Adipose tissue (tissue), 3 donors: ENCODE measurements around the gene MLPH. TPM values are rescaled to one million over a fixed set of nuclear protein-coding genes. Genes with fewer than 3 reads are reported as not detected.

Source experiments
- H3K27ac ChIP-seq: one replicate; pipeline ENCODE4 v1.5.1; 2013; ENCODE audit warnings: low read depth, low read length
- WGBS, 3 donors: extraction: QIAGEN DNeasy Blood & Tissue Kit; methylation state at CpG; one replicate each; pipeline ENCODE4 v1.1.7; 2013; 5-methylcytosine and 5-hydroxymethylcytosine counted together
- polyA plus RNA-seq, 3 donors: library from polyadenylated mRNA; stranded (reverse); fragments of 200-250 nt; gene quantifications; one replicate each; pipeline ENCODE4 v1.2.3, GENCODE V29; 2013
- donor health status: healthy with polysubstance abuse.
- donor health status: Bipolar disorder and iron deficiency.
- donor health status: healthy.

MLPH gene
- polyA plus RNA-seq, 3 donors: 9.5 to 15.0 (median 14.4) TPM

GRCh38 chr2:237490009-237490711 is 3.1 kb downstream of the MLPH start:
- H3K27ac ChIP-seq: no peak overlapping the region
- WGBS, 3 donors: 54 to 64% (median 60%) methylated on average over 8 of the region's 8 CpGs

DNA sequence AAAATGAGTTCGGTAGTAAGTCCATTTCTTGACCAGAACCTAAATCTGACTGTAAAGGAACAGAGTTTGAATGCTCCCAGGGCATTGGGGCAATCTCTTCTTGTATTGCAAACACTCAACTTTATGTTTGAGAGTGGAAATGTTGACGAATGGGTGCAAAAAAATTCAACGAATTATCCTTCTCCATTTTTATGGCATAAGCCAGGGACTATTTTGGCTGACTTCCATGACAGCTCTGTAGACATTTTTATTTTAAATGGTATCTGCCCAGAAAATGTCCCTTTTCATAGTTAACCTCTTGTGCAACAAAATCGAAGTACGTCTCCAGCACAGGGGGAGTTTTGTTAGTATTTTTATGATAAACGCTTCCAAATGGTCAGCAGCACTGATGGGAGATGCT is 3.7 kb downstream of the MLPH start:
- H3K27ac ChIP-seq: no peak overlapping the region

GRCh38 chr2:237491515-237492118 is 4.6 kb downstream of the MLPH start:
- no peak overlapping the region for H3K27ac ChIP-seq
- WGBS, 3 donors: 86 to 90% (median 89%) methylated on average over 8 of the region's 8 CpGs

More for the DNA sequence above, 3.7 kb downstream of the MLPH start:
- 67 to 83% (median 68%) methylated on average over 6 of the region's 6 CpGs for WGBS, 3 donors

GRCh38 chr2:237492137-237492890 is 5.3 kb downstream of the MLPH start:
- 74 to 90% (median 88%) methylated on average over 6 of the region's 6 CpGs for WGBS, 3 donors
- H3K27ac ChIP-seq: no peak overlapping the region

GRCh38 chr2:237494066-237494465 is 7.0 kb downstream of the MLPH start:
- 70 to 73% (median 71%) methylated on average over 5 of the region's 5 CpGs for WGBS, 3 donors
- H3K27ac ChIP-seq: no peak overlapping the region

- 86 to 93% (median 87%) methylated on average over 21 of the region's 21 CpGs for whole genome bisulfite sequencing, 3 donors
- no peak overlapping the region for H3K27ac ChIP-seq
Measured at GRCh38 chr2:237495521-237496117, 8.6 kb downstream of the MLPH start.

DNA sequence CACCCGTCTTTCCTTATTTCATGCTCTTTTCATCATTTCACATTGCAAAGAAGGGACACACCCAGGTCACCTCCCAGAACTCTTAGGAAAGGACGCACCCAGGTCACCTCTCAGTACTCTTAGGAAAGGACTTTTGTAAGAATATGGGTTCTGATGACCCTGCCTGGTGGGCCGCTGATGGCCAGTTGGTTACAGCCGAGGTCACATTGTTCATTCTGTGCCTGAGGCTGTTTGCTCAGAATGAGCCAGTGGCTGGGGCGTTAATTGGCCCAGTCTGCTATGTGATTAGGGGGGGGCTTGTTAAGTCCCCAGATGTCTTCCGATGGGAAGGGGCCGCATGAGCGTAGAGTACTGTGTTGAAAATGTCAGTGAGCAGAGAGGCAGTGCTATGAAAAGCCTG is 9.4 kb downstream of the MLPH start:
- WGBS, 3 donors: 80 to 84% (median 83%) methylated on average over 8 of the region's 8 CpGs
- H3K27ac ChIP-seq: no peak overlapping the region

GRCh38 chr2:237497009-237497837 is 10.2 kb downstream of the MLPH start:
- 58 to 73% (median 71%) methylated on average over 23 of the region's 23 CpGs for WGBS, 3 donors
- no peak overlapping the region for H3K27ac ChIP-seq

DNA sequence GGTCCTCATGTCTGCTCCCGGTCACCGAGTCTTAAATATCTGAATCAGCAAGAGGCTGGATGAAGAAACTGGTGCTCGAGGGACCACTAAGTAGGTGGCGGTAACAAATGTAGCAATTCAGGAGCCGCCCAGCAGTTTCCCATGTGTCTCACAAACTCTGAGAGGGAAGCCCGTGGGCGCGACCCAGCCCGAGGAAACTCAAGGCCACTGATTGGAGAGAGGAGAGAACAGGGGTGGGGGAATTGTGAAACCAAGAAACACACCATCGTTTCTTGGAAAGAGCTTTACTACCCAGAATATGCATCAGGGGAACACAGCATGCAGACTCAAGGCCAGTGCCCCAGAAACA is 10.8 kb downstream of the MLPH start:
- no peak overlapping the region for H3K27ac ChIP-seq

GRCh38 chr2:237498341-237498740 is 11.3 kb downstream of the MLPH start:
- 40 to 71% (median 66%) methylated on average over 11 of the region's 11 CpGs for WGBS, 3 donors
- H3K27ac ChIP-seq: no peak overlapping the region

More for the DNA sequence above, 10.8 kb downstream of the MLPH start:
- 44 to 55% (median 47%) methylated on average over 10 of the region's 10 CpGs for WGBS, 3 donors

- 49 to 81% (median 55%) methylated on average over 13 of the region's 13 CpGs for WGBS, 3 donors
- H3K27ac ChIP-seq: no peak overlapping the region
Measured at GRCh38 chr2:237500681-237501424, 13.8 kb downstream of the MLPH start.

DNA sequence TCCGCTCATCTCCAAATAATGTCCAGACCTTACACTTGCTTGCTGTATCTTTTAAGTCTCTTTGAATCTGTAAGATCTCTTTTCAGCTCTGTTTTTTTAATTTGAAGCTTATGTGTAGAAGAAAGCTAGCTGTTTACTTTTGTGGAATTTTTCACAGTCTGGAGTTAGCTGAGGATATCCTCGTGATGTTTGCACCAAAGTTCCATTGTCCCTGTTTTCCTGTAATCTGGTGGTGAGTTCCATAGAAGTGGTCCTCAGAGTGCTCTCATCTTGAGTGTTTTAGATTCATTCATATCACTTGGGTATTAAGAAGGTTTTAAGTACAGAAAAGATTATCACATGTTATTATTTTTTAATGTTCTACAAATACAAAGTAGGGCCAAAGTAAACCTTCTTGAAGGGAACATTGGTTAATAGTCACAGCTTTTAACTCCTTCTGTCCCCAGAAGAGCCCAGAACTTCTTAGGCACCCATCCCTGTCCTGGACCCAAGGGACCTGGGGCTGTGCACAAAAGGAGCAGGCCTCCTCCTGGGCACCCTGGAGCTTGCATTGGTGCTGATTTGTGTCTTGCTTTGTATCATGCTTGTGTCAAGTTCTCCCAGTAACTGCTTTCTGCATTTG is 15.0 kb downstream of the MLPH start:
- 72 to 86% (median 79%) methylated on average over 2 of the region's 2 CpGs for WGBS, 3 donors
- no peak overlapping the region for H3K27ac ChIP-seq

- no peak overlapping the region for H3K27ac ChIP-seq
- WGBS, 3 donors: 85 to 92% (median 88%) methylated on average over 16 of the region's 16 CpGs
Measured at GRCh38 chr2:237503201-237503600, 16.1 kb downstream of the MLPH start.

GRCh38 chr2:237505188-237505939 is 18.3 kb downstream of the MLPH start:
- no peak overlapping the region for H3K27ac ChIP-seq
- 82 to 86% (median 85%) methylated on average over 15 of the region's 15 CpGs for WGBS, 3 donors

- WGBS, 3 donors: 70 to 84% (median 71%) methylated on average over 7 of the region's 7 CpGs
- no peak overlapping the region for H3K27ac ChIP-seq
Measured at GRCh38 chr2:237507512-237507911, 20.5 kb downstream of the MLPH start.

GRCh38 chr2:237508361-237508760 is 21.3 kb downstream of the MLPH start:
- no peak overlapping the region for H3K27ac ChIP-seq
- WGBS, 3 donors: 79 to 95% (median 89%) methylated on average over 4 of the region's 4 CpGs

- no peak overlapping the region for H3K27ac ChIP-seq
- WGBS, 3 donors: 69 to 88% (median 87%) methylated on average over 2 of the region's 2 CpGs
Measured at GRCh38 chr2:237509151-237509550, 22.1 kb downstream of the MLPH start.
